HepG2 (cell line): ENCODE measurements around the gene JAK1. TPM values are rescaled to one million over a fixed set of nuclear protein-coding genes. Genes with fewer than 3 reads are reported as not detected.

Source experiments
- BORCS8-MEF2B ChIP-seq: sonication (generic); formaldehyde crosslinking; IDR thresholded peaks from 2 replicates; pipeline ENCODE4 v1.8.0; 2022; ENCODE audit warnings: mild to moderate bottlenecking, missing genetic modification reagents
- DMAP1 ChIP-seq: IDR thresholded peaks from 2 replicates; pipeline ENCODE4 v1.6.1; 2016
- ESRRA ChIP-seq: sonication (generic); formaldehyde crosslinking; IDR thresholded peaks from 2 replicates; pipeline ENCODE4 v1.5.1; 2020; ENCODE audit warnings: mild to moderate bottlenecking, low read depth, missing genetic modification reagents
- FOXA3 ChIP-seq: IDR thresholded peaks from 2 replicates; pipeline ENCODE4 v1.6.1; 2016; ENCODE audit warnings: missing genetic modification reagents, missing compliant biosample characterization
- FOXK2 ChIP-seq: fragments of 450-650 bp; IDR thresholded peaks from 2 replicates; pipeline ENCODE4 v1.6.1; 2016
- GFI1 ChIP-seq: sonication (generic); formaldehyde crosslinking; IDR thresholded peaks from 2 replicates; pipeline ENCODE4 v1.5.0; 2020; ENCODE audit warnings: missing genetic modification reagents, mild to moderate bottlenecking, borderline replicate concordance
- HDAC2 ChIP-seq: sonication (generic); formaldehyde crosslinking; IDR thresholded peaks from 2 replicates; pipeline ENCODE4 v1.4.0; 2020; ENCODE audit warnings: missing genetic modification reagents
- HNF4A ChIP-seq: sonication (generic); formaldehyde crosslinking; IDR thresholded peaks from 2 replicates; pipeline ENCODE4 v1.4.0; 2020; ENCODE audit warnings: missing genetic modification reagents
- MYC ChIP-seq: sonication (generic); formaldehyde crosslinking; IDR thresholded peaks from 2 replicates; pipeline ENCODE4 v1.9.0; 2021; ENCODE audit warnings: missing genetic modification reagents, borderline replicate concordance
- NFE2 ChIP-seq: sonication (generic); formaldehyde crosslinking; IDR thresholded peaks from 2 replicates; pipeline ENCODE4 v1.4.0; 2020; ENCODE audit warnings: missing genetic modification reagents
- NFRKB ChIP-seq: fragments of 450-650 bp; IDR thresholded peaks from 2 replicates; pipeline ENCODE4 v1.6.1; 2017
- PPARG ChIP-seq: conservative IDR thresholded peaks from 2 replicates; pipeline ENCODE4 v1.6.1; 2016; ENCODE audit warnings: missing biosample characterization, missing genetic modification reagents
- SOX6 ChIP-seq, 2 experiments: fragments of 450-650 bp in 1 of 2; sonication (generic) in 1 of 2; formaldehyde crosslinking in 1 of 2; IDR thresholded peaks; 2 replicates each; pipeline versions ENCODE4 v1.4.0 to v1.6.1; 2017 to 2020; ENCODE audit warnings: antibody characterized with exemption in 1 of 2, mild to moderate bottlenecking in 1 of 2, missing genetic modification reagents in 1 of 2
- ZBTB25 ChIP-seq: IDR thresholded peaks from 2 replicates; pipeline ENCODE4 v1.6.1; 2018; ENCODE audit warnings: missing genetic modification reagents
- ZFX ChIP-seq: sonication (generic); formaldehyde crosslinking; IDR thresholded peaks from 2 replicates; pipeline ENCODE4 v1.4.0; 2020; ENCODE audit warnings: mild to moderate bottlenecking, low read depth, missing genetic modification reagents, moderate library complexity
- ZNF292 ChIP-seq: sonication (generic); formaldehyde crosslinking; IDR thresholded peaks from 2 replicates; pipeline ENCODE4 v1.8.1; 2022; ENCODE audit warnings: mild to moderate bottlenecking, low read depth, missing genetic modification reagents, borderline replicate concordance
- ZNF501 ChIP-seq: sonication (generic); formaldehyde crosslinking; IDR thresholded peaks from 2 replicates; pipeline ENCODE4 v1.5.1; 2020; ENCODE audit warnings: mild to moderate bottlenecking, moderate library complexity, missing genetic modification reagents
- ZNF556 ChIP-seq: sonication (generic); formaldehyde crosslinking; IDR thresholded peaks from 2 replicates; pipeline ENCODE4 v1.4.0; 2020; ENCODE audit warnings: mild to moderate bottlenecking, missing genetic modification reagents, borderline replicate concordance
- ZNF557 ChIP-seq: sonication (generic); formaldehyde crosslinking; IDR thresholded peaks from 2 replicates; pipeline ENCODE4 v1.4.0; 2020; ENCODE audit warnings: missing genetic modification reagents
- ZNF563 ChIP-seq: sonication (generic); formaldehyde crosslinking; IDR thresholded peaks from 2 replicates; pipeline ENCODE4 v1.8.0; 2022; ENCODE audit warnings: mild to moderate bottlenecking, moderate library complexity, missing genetic modification reagents
- ZNF761 ChIP-seq: sonication (generic); formaldehyde crosslinking; conservative IDR thresholded peaks from 2 replicates; pipeline ENCODE4 v1.4.0; 2020; ENCODE audit warnings: mild to moderate bottlenecking, missing genetic modification reagents
- polyA plus RNA-seq, 8 experiments: library from polyadenylated mRNA; depleted of rRNA in 3 of 8; stranded (reverse) in 7 of 8; unstranded in 1 of 8; fragments of >200 nt; fragmentation: Illumina TruSeq in 4 of 8; extraction: Trizol in 4 of 8; gene quantifications; 2 replicates each; pipeline versions ENCODE4 v1.2.1 to v1.2.3, GENCODE V29; 2011 to 2016; ENCODE audit warnings: low read depth in 4 of 8, missing spikeins in 1 of 8, mixed read lengths in 1 of 8; ENCODE audit not compliant: insufficient read depth in 1 of 8
- total RNA-seq, 5 experiments: library from RNA; depleted of rRNA; stranded (reverse); fragments of >200 nt; fragmentation: Illumina TruSeq; extraction: Trizol; gene quantifications; 2 replicates each; pipeline ENCODE4 v1.2.3, GENCODE V29; 2016; ENCODE audit warnings: low read depth in 1 of 5
- TF ChIP-seq, protein P1 (sequence below): IDR thresholded peaks from 2 replicates; pipeline ENCODE4 v1.6.1; 2016
- TF ChIP-seq, protein P2 (sequence below): sonication (generic); formaldehyde crosslinking; IDR thresholded peaks from 2 replicates; pipeline ENCODE4 v1.4.0; 2020; ENCODE audit warnings: missing genetic modification reagents
- TF ChIP-seq, protein P3 (sequence below): sonication (generic); formaldehyde crosslinking; IDR thresholded peaks from 2 replicates; pipeline ENCODE4 v1.4.0; 2020; ENCODE audit warnings: missing genetic modification reagents, borderline replicate concordance

Gene JAK1
- total and polyA plus RNA-seq, 2 of the 13 experiments (the other 11 are each of a cell fraction or from before 2014, with no cell fraction given) = 23.9 to 42.4 TPM

DNA sequence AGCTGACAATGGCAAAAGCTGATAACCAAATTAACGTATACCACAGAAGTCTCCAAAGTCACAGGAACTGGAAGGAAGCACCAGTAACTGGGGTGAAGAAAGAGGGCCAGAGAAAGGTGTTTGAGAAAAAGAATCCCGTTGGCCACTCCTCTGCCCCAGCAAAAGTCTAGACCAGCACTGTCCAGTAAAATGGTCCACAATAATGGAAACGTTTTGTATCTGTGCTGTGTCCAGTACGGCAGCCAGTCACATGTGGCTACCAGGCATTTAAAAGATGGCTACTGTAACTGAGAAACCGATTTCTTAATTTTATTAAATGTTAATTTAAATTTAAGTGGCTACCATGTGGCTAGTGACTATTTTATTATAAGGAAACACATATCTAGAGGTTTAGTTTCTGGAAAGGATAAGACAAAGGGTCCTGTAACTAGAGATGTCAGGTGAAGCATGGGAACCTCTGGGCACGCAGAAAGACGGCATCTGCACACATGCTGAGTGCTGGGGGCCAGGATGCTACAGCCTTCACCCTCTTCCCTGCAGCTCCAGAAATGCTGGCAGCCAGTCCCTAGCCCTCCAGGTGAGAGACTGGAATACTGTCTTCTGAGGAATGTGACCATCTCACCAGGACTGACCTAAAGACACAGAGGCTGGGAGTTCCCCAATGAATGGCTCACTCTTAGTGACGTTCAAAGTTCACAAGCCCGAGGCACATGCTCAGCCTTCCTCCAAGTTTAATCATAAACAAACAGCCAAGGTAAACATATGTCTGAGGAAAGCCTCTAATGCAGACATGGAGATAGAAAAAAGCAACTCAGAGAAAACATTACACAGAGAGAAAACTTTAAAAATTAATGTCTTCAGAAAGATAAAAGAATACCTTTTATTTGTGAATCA, 50.7 kb downstream of the JAK1 start (continued):
- TF ChIP-seq, protein P1, sequence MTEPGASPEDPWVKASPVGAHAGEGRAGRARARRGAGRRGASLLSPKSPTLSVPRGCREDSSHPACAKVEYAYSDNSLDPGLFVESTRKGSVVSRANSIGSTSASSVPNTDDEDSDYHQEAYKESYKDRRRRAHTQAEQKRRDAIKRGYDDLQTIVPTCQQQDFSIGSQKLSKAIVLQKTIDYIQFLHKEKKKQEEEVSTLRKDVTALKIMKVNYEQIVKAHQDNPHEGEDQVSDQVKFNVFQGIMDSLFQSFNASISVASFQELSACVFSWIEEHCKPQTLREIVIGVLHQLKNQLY (CRISPR knock-in tag) = peak; percentile 89; the same call in 1 of the 2 replicates
- TF ChIP-seq, protein P2, sequence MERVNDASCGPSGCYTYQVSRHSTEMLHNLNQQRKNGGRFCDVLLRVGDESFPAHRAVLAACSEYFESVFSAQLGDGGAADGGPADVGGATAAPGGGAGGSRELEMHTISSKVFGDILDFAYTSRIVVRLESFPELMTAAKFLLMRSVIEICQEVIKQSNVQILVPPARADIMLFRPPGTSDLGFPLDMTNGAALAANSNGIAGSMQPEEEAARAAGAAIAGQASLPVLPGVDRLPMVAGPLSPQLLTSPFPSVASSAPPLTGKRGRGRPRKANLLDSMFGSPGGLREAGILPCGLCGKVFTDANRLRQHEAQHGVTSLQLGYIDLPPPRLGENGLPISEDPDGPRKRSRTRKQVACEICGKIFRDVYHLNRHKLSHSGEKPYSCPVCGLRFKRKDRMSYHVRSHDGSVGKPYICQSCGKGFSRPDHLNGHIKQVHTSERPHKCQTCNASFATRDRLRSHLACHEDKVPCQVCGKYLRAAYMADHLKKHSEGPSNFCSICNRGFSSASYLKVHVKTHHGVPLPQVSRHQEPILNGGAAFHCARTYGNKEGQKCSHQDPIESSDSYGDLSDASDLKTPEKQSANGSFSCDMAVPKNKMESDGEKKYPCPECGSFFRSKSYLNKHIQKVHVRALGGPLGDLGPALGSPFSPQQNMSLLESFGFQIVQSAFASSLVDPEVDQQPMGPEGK (CRISPR knock-in tag) = peak; percentile 13; the same call in 1 of the 2 replicates
- peak; percentile 61; the same call in 1 of the 2 replicates for TF ChIP-seq GFI1 (CRISPR knock-in tag)
- TF ChIP-seq, protein P3, sequence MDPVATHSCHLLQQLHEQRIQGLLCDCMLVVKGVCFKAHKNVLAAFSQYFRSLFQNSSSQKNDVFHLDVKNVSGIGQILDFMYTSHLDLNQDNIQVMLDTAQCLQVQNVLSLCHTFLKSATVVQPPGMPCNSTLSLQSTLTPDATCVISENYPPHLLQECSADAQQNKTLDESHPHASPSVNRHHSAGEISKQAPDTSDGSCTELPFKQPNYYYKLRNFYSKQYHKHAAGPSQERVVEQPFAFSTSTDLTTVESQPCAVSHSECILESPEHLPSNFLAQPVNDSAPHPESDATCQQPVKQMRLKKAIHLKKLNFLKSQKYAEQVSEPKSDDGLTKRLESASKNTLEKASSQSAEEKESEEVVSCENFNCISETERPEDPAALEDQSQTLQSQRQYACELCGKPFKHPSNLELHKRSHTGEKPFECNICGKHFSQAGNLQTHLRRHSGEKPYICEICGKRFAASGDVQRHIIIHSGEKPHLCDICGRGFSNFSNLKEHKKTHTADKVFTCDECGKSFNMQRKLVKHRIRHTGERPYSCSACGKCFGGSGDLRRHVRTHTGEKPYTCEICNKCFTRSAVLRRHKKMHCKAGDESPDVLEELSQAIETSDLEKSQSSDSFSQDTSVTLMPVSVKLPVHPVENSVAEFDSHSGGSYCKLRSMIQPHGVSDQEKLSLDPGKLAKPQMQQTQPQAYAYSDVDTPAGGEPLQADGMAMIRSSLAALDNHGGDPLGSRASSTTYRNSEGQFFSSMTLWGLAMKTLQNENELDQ (CRISPR knock-in tag) = no peak
- peak; percentile 34; the same call in 1 of the 2 replicates for TF ChIP-seq FOXK2
- no peak for TF ChIP-seq NFE2
- 0 out of 2 replicates have a peak, but pooled peaks have one; percentile 39 for TF ChIP-seq ZNF556 (CRISPR knock-in tag)
- peak; percentile 71 for TF ChIP-seq PPARG (CRISPR knock-in tag)
- TF ChIP-seq ZNF557 (CRISPR knock-in tag) = no peak
- 0 out of 2 replicates have a peak, but pooled peaks have one; percentile 29 for TF ChIP-seq BORCS8-MEF2B (CRISPR knock-in tag)
- TF ChIP-seq ESRRA (CRISPR knock-in tag) = 0 out of 2 replicates have a peak, but pooled peaks have one; percentile 31
- no peak for TF ChIP-seq ZBTB25 (CRISPR knock-in tag)
- TF ChIP-seq NFRKB = no peak
- TF ChIP-seq SOX6 (IDR thresholded peaks at IDR 0.05) = no peak
- peak; percentile 88 for TF ChIP-seq SOX6 (CRISPR knock-in tag; IDR thresholded peaks at IDR 0.05)
- 0 out of 2 replicates have a peak, but pooled peaks have one; percentile 19 for TF ChIP-seq ZFX (CRISPR knock-in tag)
- TF ChIP-seq HDAC2 = peak; percentile 78
- peak; percentile 41; the same call in 1 of the 2 replicates for TF ChIP-seq ZNF501 (CRISPR knock-in tag)
- TF ChIP-seq HNF4A (CRISPR knock-in tag) = peak; percentile 94
- TF ChIP-seq DMAP1 (CRISPR knock-in tag) = no peak
- peak; percentile 80 for TF ChIP-seq MYC (CRISPR knock-in tag)
- TF ChIP-seq ZNF292 (CRISPR knock-in tag) = peak; percentile 74; the same call in 1 of the 2 replicates
- no peak for TF ChIP-seq ZNF563 (CRISPR knock-in tag)
- TF ChIP-seq ZNF761 (CRISPR knock-in tag) = 0 out of 2 replicates have a peak, but pooled peaks have one; percentile 47
- TF ChIP-seq FOXA3 (CRISPR knock-in tag) = peak; percentile 94
